Measurements from ENCODE around the gene KLHL26.

The KLHL26 gene

DNA sequence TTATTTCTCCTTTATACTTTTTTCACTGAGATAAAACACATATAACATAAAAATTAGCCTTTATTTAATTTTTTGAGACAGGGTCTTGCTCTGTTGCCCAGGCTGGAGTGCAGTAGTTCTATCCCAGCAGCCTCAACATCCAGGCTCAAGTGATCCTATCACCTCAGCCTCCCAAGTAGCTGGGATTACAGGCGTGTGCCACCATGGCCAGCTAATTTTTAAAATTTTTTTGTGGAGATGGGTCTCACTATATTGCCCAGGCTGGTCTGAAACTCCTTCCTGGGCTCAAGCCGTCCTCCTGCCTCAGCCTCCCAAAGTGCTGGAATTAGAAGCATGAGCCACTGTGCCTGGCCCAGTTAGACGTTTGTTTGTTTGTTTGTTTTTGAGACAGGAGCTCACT is 75.1 kb downstream of the KLHL26 start:
- Histone ChIP-seq H3K18ac (ENCODE audit: low read length) (no peak overlapping the region), H3K4me2 (ENCODE audit: insufficient read depth, low read length, poor library complexity, severe bottlenecking) (no peak overlapping the region), H3K4ac (ENCODE audit: low read length) (no peak overlapping the region), H3K27ac (replicated peaks; ENCODE audit: low read length) (no peak overlapping the region), H4K8ac (ENCODE audit: low read depth, low read length) (no peak overlapping the region), H4K91ac (ENCODE audit: low read depth, low read length, poor library complexity) (no peak overlapping the region), H2BK15ac (ENCODE audit: low read length) (no peak overlapping the region), H2BK120ac (ENCODE audit: low read depth, low read length) (no peak overlapping the region), H2BK5ac (ENCODE audit: low read length) (no peak overlapping the region), H3K36me3 (replicated peaks in 1 of 2; ENCODE audit: control insufficient read depth in 2 of 2, insufficient read depth in 2 of 2, low read length in 2 of 2) (peaks cover 3 to 6% of the 10 kb centered on the region in 2 donors), H3K14ac (ENCODE audit: low read length) (no peak overlapping the region), H2BK12ac (ENCODE audit: low read length) (no peak overlapping the region), H3K9ac (ENCODE audit: low read depth, low read length, poor library complexity) (no peak overlapping the region), H3K4me1 (ENCODE audit: control insufficient read depth in 2 of 2, insufficient read depth in 1 of 2, low read depth in 1 of 2, low read length in 2 of 2) (peaks cover 0 to 4% of the 10 kb centered on the region in 2 donors), H3K4me3 (ENCODE audit: low read length in 2 of 2) (no peak overlapping the region), H3K27me3 (ENCODE audit: control insufficient read depth in 3 of 3, insufficient read depth in 3 of 3, low read depth in 1 of 3, low read length in 3 of 3) (no peaks in the 10 kb centered on the region), H3K9me3 (replicated peaks in 1 of 2; ENCODE audit: control insufficient read depth in 2 of 2, insufficient read depth in 1 of 2, low read depth in 1 of 2, low read length in 2 of 2) (peaks cover 0 to 5% of the 10 kb centered on the region in 2 donors), H2AK5ac (ENCODE audit: low read depth, low read length) (no peak overlapping the region), H2AFZ (ENCODE audit: low read length) (no peak overlapping the region), H3K79me1 (ENCODE audit: low read depth, low read length) (peaks cover 21% of the 10 kb centered on the region), H3K23ac (ENCODE audit: low read depth, low read length, poor library complexity) (no peak overlapping the region)
- no peak for DNase-seq (ENCODE audit: low spot score)
- no CpG with 5 or more reads among the region's 3 CpGs for WGBS, 2 donors (ENCODE audit: extremely low coverage in 2 of 2, insufficient read length in 2 of 2, insufficient replicate concordance in 1 of 2)

DNA sequence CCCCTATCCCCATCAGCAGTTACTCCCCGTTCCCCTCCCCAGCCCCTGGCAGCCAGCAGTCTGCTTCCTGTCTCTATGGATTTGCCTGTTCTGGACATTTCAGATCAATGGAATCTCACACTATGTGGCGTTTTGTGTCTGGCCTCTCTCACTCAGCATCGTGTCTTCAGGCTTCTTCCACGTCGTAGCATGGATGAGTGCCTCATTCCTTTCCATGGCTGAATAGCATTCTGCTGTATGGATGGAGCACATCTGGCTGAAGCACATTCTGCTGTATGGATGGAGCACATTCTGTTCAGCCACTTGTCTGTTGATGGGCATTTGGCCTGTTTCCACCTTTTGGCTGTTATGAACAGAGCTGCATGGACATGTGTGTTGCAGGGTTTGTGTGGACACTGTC is 76.2 kb downstream of the KLHL26 start:
- H3K4me3 ChIP-seq (ENCODE audit: low read length in 2 of 2), result no peak overlapping the region
- H3K36me3 ChIP-seq (replicated peaks in 1 of 2; ENCODE audit: control insufficient read depth in 2 of 2, insufficient read depth in 2 of 2, low read length in 2 of 2), result peaks cover 3 to 6% of the 10 kb centered on the region in 2 donors
- no peak overlapping the region for H2BK120ac ChIP-seq (ENCODE audit: low read depth, low read length)
- H3K4ac ChIP-seq (ENCODE audit: low read length), result no peak overlapping the region
- H2BK15ac ChIP-seq (ENCODE audit: low read length), result no peak overlapping the region
- H3K9me3 ChIP-seq (replicated peaks in 1 of 2; ENCODE audit: control insufficient read depth in 2 of 2, insufficient read depth in 1 of 2, low read depth in 1 of 2, low read length in 2 of 2), result peaks cover 0 to 5% of the 10 kb centered on the region in 2 donors
- H2AK5ac ChIP-seq (ENCODE audit: low read depth, low read length), result no peak overlapping the region
- H2AFZ ChIP-seq (ENCODE audit: low read length), result no peak overlapping the region
- no peak overlapping the region for H3K23ac ChIP-seq (ENCODE audit: low read depth, low read length, poor library complexity)
- H2BK5ac ChIP-seq (ENCODE audit: low read length), result no peak overlapping the region
- H3K27me3 ChIP-seq (ENCODE audit: control insufficient read depth in 3 of 3, insufficient read depth in 3 of 3, low read depth in 1 of 3, low read length in 3 of 3), result no peaks in the 10 kb centered on the region
- no peak for DNase-seq (ENCODE audit: low spot score)
- H3K9ac ChIP-seq (ENCODE audit: low read depth, low read length, poor library complexity), result no peak overlapping the region
- no peak overlapping the region for H3K14ac ChIP-seq (ENCODE audit: low read length)
- H3K4me1 ChIP-seq (ENCODE audit: control insufficient read depth in 2 of 2, insufficient read depth in 1 of 2, low read depth in 1 of 2, low read length in 2 of 2), result peaks cover 0 to 5% of the 10 kb centered on the region in 2 donors
- H3K27ac ChIP-seq (replicated peaks; ENCODE audit: low read length), result no peak overlapping the region
- H3K18ac ChIP-seq (ENCODE audit: low read length), result no peak overlapping the region
- H4K91ac ChIP-seq (ENCODE audit: low read depth, low read length, poor library complexity), result no peak overlapping the region
- no peak overlapping the region for H2BK12ac ChIP-seq (ENCODE audit: low read length)
- no CpG with 5 or more reads among the region's 5 CpGs for WGBS, 2 donors (ENCODE audit: extremely low coverage in 2 of 2, insufficient read length in 2 of 2, insufficient replicate concordance in 1 of 2)
- H3K79me1 ChIP-seq (ENCODE audit: low read depth, low read length), result peaks cover 28% of the 10 kb centered on the region
- H4K8ac ChIP-seq (ENCODE audit: low read depth, low read length), result no peak overlapping the region
- H3K4me2 ChIP-seq (ENCODE audit: insufficient read depth, low read length, poor library complexity, severe bottlenecking), result no peak overlapping the region

DNA sequence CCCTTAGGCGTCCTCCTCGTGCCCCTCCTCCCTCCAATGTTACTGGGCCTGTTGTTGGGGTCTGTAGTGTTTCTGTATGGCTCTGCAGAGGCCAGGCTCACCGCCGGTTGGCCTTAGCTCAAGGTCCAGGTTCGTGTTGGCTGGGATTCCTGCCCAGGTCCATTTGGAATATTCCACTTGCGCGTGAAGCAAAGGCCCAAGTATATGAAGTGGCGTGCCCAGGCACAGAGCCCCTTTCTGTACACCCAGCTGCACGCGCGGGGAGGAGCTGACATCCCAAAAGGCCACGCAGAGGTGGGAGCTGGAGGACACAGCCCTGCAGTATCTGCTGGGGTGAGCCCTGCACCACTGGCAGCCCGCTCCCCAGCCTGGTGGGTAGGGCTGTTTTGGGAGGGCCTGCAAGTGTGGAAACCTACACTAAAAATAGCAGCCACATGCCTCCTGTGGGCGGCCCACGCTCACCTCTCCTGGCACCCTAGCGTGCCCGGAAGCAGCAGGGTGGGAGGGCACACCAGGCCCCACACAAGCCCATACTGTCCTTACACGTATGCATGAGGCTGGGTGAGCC is 76.8 kb downstream of the KLHL26 start:
- H3K9ac ChIP-seq (ENCODE audit: low read depth, low read length, poor library complexity), result peak overlapping the region; percentile 44
- H3K4me1 ChIP-seq (ENCODE audit: control insufficient read depth in 2 of 2, insufficient read depth in 1 of 2, low read depth in 1 of 2, low read length in 2 of 2), result peaks cover 0 to 5% of the 10 kb centered on the region in 2 donors
- H2AK5ac ChIP-seq (ENCODE audit: low read depth, low read length), result peak overlapping the region; percentile 37
- H3K18ac ChIP-seq (ENCODE audit: low read length), result peak overlapping the region; percentile 71
- peak overlapping the region; percentile 47 for H2BK120ac ChIP-seq (ENCODE audit: low read depth, low read length)
- H4K91ac ChIP-seq (ENCODE audit: low read depth, low read length, poor library complexity), result no peak overlapping the region
- peaks cover 0 to 5% of the 10 kb centered on the region in 2 donors for H3K9me3 ChIP-seq (replicated peaks in 1 of 2; ENCODE audit: control insufficient read depth in 2 of 2, insufficient read depth in 1 of 2, low read depth in 1 of 2, low read length in 2 of 2)
- no peaks in the 10 kb centered on the region for H3K27me3 ChIP-seq (ENCODE audit: control insufficient read depth in 3 of 3, insufficient read depth in 3 of 3, low read depth in 1 of 3, low read length in 3 of 3)
- H2BK5ac ChIP-seq (ENCODE audit: low read length), result peak overlapping the region; percentile 53
- H3K27ac ChIP-seq (replicated peaks; ENCODE audit: low read length), result no peak overlapping the region
- peaks cover 28% of the 10 kb centered on the region for H3K79me1 ChIP-seq (ENCODE audit: low read depth, low read length)
- no CpG with 5 or more reads among the region's 18 CpGs for WGBS, 2 donors (ENCODE audit: extremely low coverage in 2 of 2, insufficient read length in 2 of 2, insufficient replicate concordance in 1 of 2)
- DNase-seq (ENCODE audit: low spot score), result no peak
- no peak overlapping the region for H2AFZ ChIP-seq (ENCODE audit: low read length)
- no peak overlapping the region for H2BK15ac ChIP-seq (ENCODE audit: low read length)
- H3K4ac ChIP-seq (ENCODE audit: low read length), result peak overlapping the region; percentile 37
- H3K14ac ChIP-seq (ENCODE audit: low read length), result peak overlapping the region; percentile 56
- H4K8ac ChIP-seq (ENCODE audit: low read depth, low read length), result peak overlapping the region; percentile 17
- H3K4me3 ChIP-seq (ENCODE audit: low read length in 2 of 2), result no peak overlapping the region
- peaks cover 3 to 6% of the 10 kb centered on the region in 2 donors for H3K36me3 ChIP-seq (replicated peaks in 1 of 2; ENCODE audit: control insufficient read depth in 2 of 2, insufficient read depth in 2 of 2, low read length in 2 of 2)
- H2BK12ac ChIP-seq (ENCODE audit: low read length), result peak overlapping the region; percentile 41
- H3K4me2 ChIP-seq (ENCODE audit: insufficient read depth, low read length, poor library complexity, severe bottlenecking), result no peak overlapping the region
- H3K23ac ChIP-seq (ENCODE audit: low read depth, low read length, poor library complexity), result peak overlapping the region; percentile 85

DNA sequence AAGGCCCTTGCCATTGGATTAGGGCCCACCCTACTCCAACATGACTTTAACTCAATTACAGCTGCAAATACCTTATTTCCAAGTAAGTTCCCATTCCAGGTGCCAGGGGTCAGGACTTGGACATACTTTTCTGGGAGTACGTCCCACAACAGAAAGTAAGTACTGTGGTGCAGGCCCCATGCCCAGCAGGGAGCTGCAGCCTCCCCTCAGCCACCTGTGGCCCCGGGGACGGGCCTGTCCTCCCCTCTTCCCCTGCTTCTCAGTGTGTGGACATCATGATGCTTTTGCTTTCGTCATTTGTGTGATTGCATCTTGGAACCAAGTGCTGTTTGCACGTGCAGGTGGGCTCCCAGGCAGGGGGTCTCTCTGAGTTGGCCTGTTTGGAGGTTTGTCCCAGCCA is 78.6 kb downstream of the KLHL26 start:
- H2BK15ac ChIP-seq (ENCODE audit: low read length), result no peak overlapping the region
- peaks cover 26% of the 10 kb centered on the region for H3K79me1 ChIP-seq (ENCODE audit: low read depth, low read length)
- peak overlapping the region; percentile 21 for H3K9ac ChIP-seq (ENCODE audit: low read depth, low read length, poor library complexity)
- peak overlapping the region; percentile 39 for H2BK5ac ChIP-seq (ENCODE audit: low read length)
- H3K23ac ChIP-seq (ENCODE audit: low read depth, low read length, poor library complexity), result no peak overlapping the region
- H3K4me2 ChIP-seq (ENCODE audit: insufficient read depth, low read length, poor library complexity, severe bottlenecking), result no peak overlapping the region
- no peak overlapping the region for H3K14ac ChIP-seq (ENCODE audit: low read length)
- no peaks in the 10 kb centered on the region for H3K27me3 ChIP-seq (ENCODE audit: control insufficient read depth in 3 of 3, insufficient read depth in 3 of 3, low read depth in 1 of 3, low read length in 3 of 3)
- H2BK120ac ChIP-seq (ENCODE audit: low read depth, low read length), result no peak overlapping the region
- WGBS, 2 donors (ENCODE audit: extremely low coverage in 2 of 2, insufficient read length in 2 of 2, insufficient replicate concordance in 1 of 2), result no CpG with 5 or more reads among the region's 5 CpGs
- H3K4ac ChIP-seq (ENCODE audit: low read length), result peak overlapping the region; percentile 23
- peaks cover 0 to 5% of the 10 kb centered on the region in 2 donors for H3K4me1 ChIP-seq (ENCODE audit: control insufficient read depth in 2 of 2, insufficient read depth in 1 of 2, low read depth in 1 of 2, low read length in 2 of 2)
- no peak overlapping the region for H3K4me3 ChIP-seq (ENCODE audit: low read length in 2 of 2)
- DNase-seq (ENCODE audit: low spot score), result no peak
- H4K91ac ChIP-seq (ENCODE audit: low read depth, low read length, poor library complexity), result no peak overlapping the region
- H2BK12ac ChIP-seq (ENCODE audit: low read length), result no peak overlapping the region
- H3K18ac ChIP-seq (ENCODE audit: low read length), result peak overlapping the region; percentile 80
- H2AK5ac ChIP-seq (ENCODE audit: low read depth, low read length), result no peak overlapping the region
- no peak overlapping the region for H4K8ac ChIP-seq (ENCODE audit: low read depth, low read length)
- no peak overlapping the region for H2AFZ ChIP-seq (ENCODE audit: low read length)
- H3K9me3 ChIP-seq (replicated peaks in 1 of 2; ENCODE audit: control insufficient read depth in 2 of 2, insufficient read depth in 1 of 2, low read depth in 1 of 2, low read length in 2 of 2), result peaks cover 0 to 5% of the 10 kb centered on the region in 2 donors
- H3K27ac ChIP-seq (replicated peaks; ENCODE audit: low read length), result no peak overlapping the region
- H3K36me3 ChIP-seq (replicated peaks in 1 of 2; ENCODE audit: control insufficient read depth in 2 of 2, insufficient read depth in 2 of 2, low read length in 2 of 2), result peaks cover 3 to 6% of the 10 kb centered on the region in 2 donors

Data from neuronal stem cell (in vitro differentiated cells).